Activated CD4-positive, alpha-beta memory T cell treated with anti-CD3 and anti-CD28 coated beads, Interleukin-2, amount 10 ng/mL, durations not matched to agents 7 days and 5 days (primary cell): ENCODE measurements around the gene MYH14. TPM values are rescaled to one million over a fixed set of nuclear protein-coding genes. Genes with fewer than 3 reads are reported as not detected.

Experiments used
- CTCF ChIA-PET: fragments of 350-600 bp; sonication (Branson Sonifier 250); formaldehyde crosslinking; loops from one replicate; lab custom pipeline; 2021; ENCODE audit warnings: antibody characterized with exemption, inconsistent platforms; lab: Charles Lee
- POLR2A ChIA-PET: fragments of 350-600 bp; sonication (Branson Sonifier 250); formaldehyde crosslinking; loops from one replicate; lab custom pipeline; 2021; ENCODE audit warnings: antibody characterized with exemption; lab: Charles Lee
- DNase-seq: peaks from one replicate; pipeline ENCODE4 v3.0.0-alpha.2; 2020
- H3K27ac Mint-ChIP-seq: one replicate; pipeline ENCODE4 v1.8.0; 2021; ENCODE audit warnings: mild to moderate bottlenecking, mixed read lengths
- H3K27me3 Mint-ChIP-seq: one replicate; pipeline ENCODE4 v1.8.0; 2021; ENCODE audit warnings: mixed read lengths
- H3K36me3 Mint-ChIP-seq: one replicate; pipeline ENCODE4 v1.8.0; 2021; ENCODE audit warnings: low read depth, mixed read lengths
- H3K4me1 Mint-ChIP-seq: one replicate; pipeline ENCODE4 v1.8.0; 2021; ENCODE audit warnings: mixed read lengths
- H3K4me3 Mint-ChIP-seq: one replicate; pipeline ENCODE4 v1.8.0; 2021; ENCODE audit warnings: mild to moderate bottlenecking, mixed read lengths
- H3K9me3 Mint-ChIP-seq: one replicate; pipeline ENCODE4 v1.8.0; 2021; ENCODE audit warnings: mixed read lengths
- total RNA-seq, 2 experiments: library from RNA; stranded (reverse); gene quantifications; one replicate each; pipeline ENCODE4 v1.2.3, GENCODE V29; 2021

Gene MYH14
- total RNA-seq, 2 experiments from 2014 or later, result not detected

- DNase-seq, result no peak
Measured at GRCh38 chr19:50280074-50280473, 76.7 kb downstream of the MYH14 start.

DNA sequence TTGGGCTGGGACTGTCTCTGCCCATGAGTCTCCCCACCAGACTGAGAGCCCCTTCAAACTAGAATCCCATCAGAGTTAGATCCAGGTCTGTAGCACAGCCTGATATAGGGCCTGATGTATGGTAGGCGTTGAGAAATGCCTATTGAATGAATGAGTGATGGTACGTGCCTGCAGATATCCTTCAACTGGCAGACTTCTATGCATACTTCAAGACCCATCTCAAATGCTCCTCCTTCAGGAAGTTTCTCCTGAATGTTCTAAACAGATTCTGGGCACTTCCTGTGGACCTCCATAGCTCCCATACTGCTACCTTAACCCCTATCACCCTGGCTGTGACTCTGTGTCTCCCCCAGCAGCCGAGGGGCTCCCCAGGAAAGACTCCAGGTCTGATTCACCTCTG, 77.6 kb downstream of the MYH14 start:
- ChIA-PET CTCF (no interaction called here), POLR2A (no interaction called here)
- DNase-seq, result no peak
- H3K36me3 Mint-ChIP-seq, result no peaks in the 10 kb centered on the region
- H3K9me3 Mint-ChIP-seq, result peaks cover 4% of the 10 kb centered on the region
- no peak overlapping the region for H3K27ac Mint-ChIP-seq
- no peaks in the 10 kb centered on the region for H3K4me1 Mint-ChIP-seq
- H3K4me3 Mint-ChIP-seq, result no peak overlapping the region
- H3K27me3 Mint-ChIP-seq, result peaks cover 5% of the 10 kb centered on the region

More at GRCh38 chr19:50280074-50280473, 76.7 kb downstream of the MYH14 start:
- CTCF ChIA-PET, result no interaction called here
- no peak overlapping the region for H3K27ac Mint-ChIP-seq
- H3K27me3 Mint-ChIP-seq, result peaks cover 1% of the 10 kb centered on the region
- H3K9me3 Mint-ChIP-seq, result no peaks in the 10 kb centered on the region
- POLR2A ChIA-PET, result no interaction called here
- no peaks in the 10 kb centered on the region for H3K4me1 Mint-ChIP-seq
- no peak overlapping the region for H3K4me3 Mint-ChIP-seq
- H3K36me3 Mint-ChIP-seq, result no peaks in the 10 kb centered on the region

DNA sequence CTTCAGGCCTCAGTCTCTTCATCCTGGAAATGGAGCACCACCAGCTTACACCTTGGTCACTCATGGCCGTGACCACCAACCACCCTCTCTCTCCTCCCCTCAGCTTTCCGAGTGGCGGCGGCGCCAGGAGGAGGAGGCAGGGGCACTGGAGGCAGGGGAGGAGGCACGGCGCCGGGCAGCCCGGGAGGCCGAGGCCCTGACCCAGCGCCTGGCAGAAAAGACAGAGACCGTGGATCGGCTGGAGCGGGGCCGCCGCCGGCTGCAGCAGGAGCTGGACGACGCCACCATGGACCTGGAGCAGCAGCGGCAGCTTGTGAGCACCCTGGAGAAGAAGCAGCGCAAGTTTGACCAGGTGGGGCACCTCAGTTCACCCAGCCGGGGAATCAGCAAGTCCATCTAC, 78.1 kb downstream of the MYH14 start:
- POLR2A ChIA-PET, result no interaction called here
- peaks cover 5% of the 10 kb centered on the region for H3K27me3 Mint-ChIP-seq
- no peak overlapping the region for H3K27ac Mint-ChIP-seq
- no peaks in the 10 kb centered on the region for H3K4me1 Mint-ChIP-seq
- CTCF ChIA-PET, result no interaction called here
- DNase-seq, result no peak
- no peaks in the 10 kb centered on the region for H3K36me3 Mint-ChIP-seq
- H3K4me3 Mint-ChIP-seq, result no peak overlapping the region
- H3K9me3 Mint-ChIP-seq, result peaks cover 4% of the 10 kb centered on the region

- H3K27ac Mint-ChIP-seq, result no peak overlapping the region
- peaks cover 11% of the 10 kb centered on the region for H3K9me3 Mint-ChIP-seq
- POLR2A ChIA-PET, result no interaction called here
- no peaks in the 10 kb centered on the region for H3K4me1 Mint-ChIP-seq
- H3K27me3 Mint-ChIP-seq, result peaks cover 9% of the 10 kb centered on the region
- CTCF ChIA-PET, result no interaction called here
- no peaks in the 10 kb centered on the region for H3K36me3 Mint-ChIP-seq
- H3K4me3 Mint-ChIP-seq, result no peak overlapping the region
- DNase-seq, result no peak
Measured at GRCh38 chr19:50285833-50286232, 82.4 kb downstream of the MYH14 start.

- H3K4me1 Mint-ChIP-seq, result no peaks in the 10 kb centered on the region
- no peaks in the 10 kb centered on the region for H3K36me3 Mint-ChIP-seq
- H3K4me3 Mint-ChIP-seq, result no peak overlapping the region
- peaks cover 11% of the 10 kb centered on the region for H3K9me3 Mint-ChIP-seq
- ChIA-PET CTCF (no interaction called here), POLR2A (no interaction called here)
- no peak for DNase-seq
- H3K27ac Mint-ChIP-seq, result no peak overlapping the region
- H3K27me3 Mint-ChIP-seq, result peaks cover 9% of the 10 kb centered on the region
Measured at GRCh38 chr19:50286443-50286842, 83.0 kb downstream of the MYH14 start.

GRCh38 chr19:50287331-50287730, 83.9 kb downstream of the MYH14 start:
- H3K36me3 Mint-ChIP-seq, result no peaks in the 10 kb centered on the region
- H3K4me1 Mint-ChIP-seq, result no peaks in the 10 kb centered on the region
- H3K9me3 Mint-ChIP-seq, result peaks cover 11% of the 10 kb centered on the region
- peaks cover 9% of the 10 kb centered on the region for H3K27me3 Mint-ChIP-seq
- H3K4me3 Mint-ChIP-seq, result no peak overlapping the region
- DNase-seq, result no peak
- H3K27ac Mint-ChIP-seq, result no peak overlapping the region
- ChIA-PET POLR2A (no interaction called here), CTCF (no interaction called here)

DNA sequence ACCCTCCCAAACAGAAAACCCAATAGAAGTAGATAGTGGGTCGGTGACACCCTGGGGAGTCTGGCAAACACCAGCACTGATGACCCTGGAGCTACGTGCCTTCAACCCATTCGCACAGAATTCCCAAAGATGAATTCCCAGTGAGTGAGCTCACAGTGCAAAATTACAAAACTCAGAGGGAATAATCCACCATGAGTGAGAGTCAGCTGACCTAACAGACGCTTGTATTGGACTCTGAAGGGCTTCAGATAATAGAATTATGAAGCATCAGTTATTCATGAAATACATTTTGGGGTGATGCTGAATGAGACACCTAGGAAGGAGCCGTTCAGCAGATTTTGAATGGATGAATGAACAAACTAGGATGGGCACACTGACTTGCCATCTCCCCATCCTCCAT, 85.5 kb downstream of the MYH14 start:
- Mint-ChIP-seq H3K36me3 (no peaks in the 10 kb centered on the region), H3K27me3 (peaks cover 9% of the 10 kb centered on the region), H3K4me3 (no peak overlapping the region), H3K9me3 (peaks cover 11% of the 10 kb centered on the region), H3K27ac (no peak overlapping the region), H3K4me1 (no peaks in the 10 kb centered on the region)
- POLR2A ChIA-PET, result no interaction called here
- no peak for DNase-seq
- CTCF ChIA-PET, result no interaction called here

DNA sequence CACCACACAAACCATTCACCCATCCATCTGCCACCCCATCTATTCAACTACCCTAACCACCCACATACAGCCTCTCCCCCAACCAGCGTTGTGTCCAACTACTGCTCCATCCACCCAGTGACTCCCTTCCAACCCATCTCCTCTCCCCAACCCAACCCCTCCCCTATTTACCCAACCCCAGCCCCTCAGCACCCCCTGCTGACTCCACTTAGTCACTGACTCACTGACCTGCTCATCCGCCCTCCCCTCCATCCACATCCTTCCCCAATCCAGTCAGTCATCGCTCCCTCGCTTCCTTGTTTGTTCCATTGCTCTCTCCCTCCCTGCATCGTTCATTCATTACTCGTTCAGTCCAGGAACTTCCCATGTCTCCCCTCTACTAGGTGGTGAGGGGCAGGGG, 86.6 kb downstream of the MYH14 start:
- POLR2A ChIA-PET, result no interaction called here
- H3K4me3 Mint-ChIP-seq, result no peak overlapping the region
- H3K9me3 Mint-ChIP-seq, result peaks cover 11% of the 10 kb centered on the region
- no peaks in the 10 kb centered on the region for H3K36me3 Mint-ChIP-seq
- no peak overlapping the region for H3K27ac Mint-ChIP-seq
- peaks cover 10% of the 10 kb centered on the region for H3K27me3 Mint-ChIP-seq
- CTCF ChIA-PET, result no interaction called here
- H3K4me1 Mint-ChIP-seq, result no peaks in the 10 kb centered on the region
- no peak for DNase-seq

DNA sequence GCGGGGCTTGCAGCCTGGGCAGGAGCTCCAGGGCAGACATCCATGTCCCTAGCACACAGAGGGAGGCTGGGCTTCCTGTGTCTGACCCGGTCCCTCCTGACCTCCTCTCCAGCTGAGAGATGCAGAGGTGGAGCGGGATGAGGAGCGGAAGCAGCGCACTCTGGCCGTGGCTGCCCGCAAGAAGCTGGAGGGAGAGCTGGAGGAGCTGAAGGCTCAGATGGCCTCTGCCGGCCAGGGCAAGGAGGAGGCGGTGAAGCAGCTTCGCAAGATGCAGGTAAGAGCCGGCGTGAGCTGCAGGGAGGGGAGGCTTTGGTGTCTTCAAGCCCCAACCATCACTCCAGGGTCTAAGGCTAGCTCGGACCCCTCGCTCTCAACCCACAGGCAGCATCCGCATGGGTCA, 87.4 kb downstream of the MYH14 start:
- H3K36me3 Mint-ChIP-seq, result no peaks in the 10 kb centered on the region
- no peak overlapping the region for H3K27ac Mint-ChIP-seq
- H3K27me3 Mint-ChIP-seq, result peaks cover 6% of the 10 kb centered on the region
- H3K4me3 Mint-ChIP-seq, result no peak overlapping the region
- CTCF ChIA-PET, result no interaction called here
- H3K4me1 Mint-ChIP-seq, result no peaks in the 10 kb centered on the region
- POLR2A ChIA-PET, result no interaction called here
- no peak for DNase-seq
- peaks cover 9% of the 10 kb centered on the region for H3K9me3 Mint-ChIP-seq

- DNase-seq, result no peak
- H3K4me1 Mint-ChIP-seq, result no peaks in the 10 kb centered on the region
- H3K36me3 Mint-ChIP-seq, result no peaks in the 10 kb centered on the region
- no peak overlapping the region for H3K27ac Mint-ChIP-seq
- H3K9me3 Mint-ChIP-seq, result peaks cover 5% of the 10 kb centered on the region
- ChIA-PET POLR2A (no interaction called here), CTCF (no interaction called here)
- peaks cover 5% of the 10 kb centered on the region for H3K27me3 Mint-ChIP-seq
- H3K4me3 Mint-ChIP-seq, result no peak overlapping the region
Measured at GRCh38 chr19:50292216-50292827, 88.9 kb downstream of the MYH14 start.

DNA sequence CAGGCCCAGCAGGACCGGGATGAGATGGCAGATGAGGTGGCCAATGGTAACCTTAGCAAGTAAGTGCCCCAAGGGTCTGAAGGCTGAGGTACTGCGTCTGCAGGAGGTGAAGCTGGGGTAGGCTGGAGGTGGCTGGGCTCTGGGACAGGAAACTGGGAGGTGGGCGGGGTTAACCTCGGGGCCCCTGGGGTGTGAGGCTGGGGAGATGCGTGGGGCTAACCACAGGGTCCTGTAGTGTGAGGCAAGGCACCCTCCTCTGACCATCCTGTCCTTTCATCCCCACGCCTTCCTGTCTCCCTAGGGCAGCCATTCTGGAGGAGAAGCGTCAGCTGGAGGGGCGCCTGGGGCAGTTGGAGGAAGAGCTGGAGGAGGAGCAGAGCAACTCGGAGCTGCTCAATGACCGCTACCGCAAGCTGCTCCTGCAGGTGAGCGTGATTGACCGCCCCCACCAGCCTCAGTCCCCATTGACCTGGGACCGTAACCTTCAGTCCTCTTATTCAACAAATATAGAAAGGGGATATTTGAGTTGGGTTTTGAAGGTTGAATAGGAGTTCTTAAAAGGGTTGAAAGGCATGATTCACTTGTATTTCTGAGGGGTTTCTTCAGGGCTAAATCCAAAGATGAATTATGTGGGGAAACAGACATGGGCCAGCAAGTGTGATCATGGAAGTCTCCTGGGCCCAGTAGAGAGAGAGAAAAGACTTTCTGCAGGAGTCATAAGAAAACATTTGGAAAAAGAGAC, 90.0 kb downstream of the MYH14 start:
- Mint-ChIP-seq H3K36me3 (no peaks in the 10 kb centered on the region), H3K4me3 (no peak overlapping the region), H3K9me3 (peaks cover 2% of the 10 kb centered on the region), H3K27me3 (peaks cover 5% of the 10 kb centered on the region), H3K27ac (no peak overlapping the region), H3K4me1 (no peaks in the 10 kb centered on the region)
- ChIA-PET CTCF (no interaction called here), POLR2A (no interaction called here)
- no peak for DNase-seq

DNA sequence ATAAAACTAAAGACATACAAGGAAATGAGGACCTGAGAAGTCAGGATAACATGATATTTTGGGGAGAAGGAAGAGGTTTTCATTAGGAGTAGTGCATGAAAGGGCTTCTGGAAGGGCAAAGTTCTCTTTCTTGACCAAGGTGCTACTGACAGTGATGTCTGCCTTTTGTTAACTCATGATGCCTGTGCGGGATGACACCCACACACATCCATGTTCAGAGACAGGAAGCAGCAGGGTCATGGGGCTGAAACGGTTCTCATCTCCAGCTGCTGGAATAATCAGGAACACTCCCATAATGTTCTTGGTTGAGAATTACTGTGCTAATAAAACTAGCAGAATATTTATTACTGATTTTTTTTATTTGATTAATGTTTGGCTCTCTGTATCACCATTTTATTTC, 96.6 kb downstream of the MYH14 start:
- Mint-ChIP-seq H3K4me1 (peaks cover 17% of the 10 kb centered on the region), H3K9me3 (no peaks in the 10 kb centered on the region), H3K4me3 (no peak overlapping the region), H3K27ac (no peak overlapping the region), H3K36me3 (no peaks in the 10 kb centered on the region), H3K27me3 (peaks cover 13% of the 10 kb centered on the region)
- no peak for DNase-seq
- ChIA-PET CTCF (interaction anchor here (1.5 to 1.8 kb wide), 2 partner anchors 164 to 256 kb away, joined by 3 to 4 read pairs; no protein-coding TSS in a partner anchor), POLR2A (no interaction called here)

- Mint-ChIP-seq H3K9me3 (no peaks in the 10 kb centered on the region), H3K27ac (no peak overlapping the region), H3K27me3 (peaks cover 15% of the 10 kb centered on the region), H3K4me1 (peaks cover 17% of the 10 kb centered on the region), H3K36me3 (no peaks in the 10 kb centered on the region), H3K4me3 (no peak overlapping the region)
- CTCF ChIA-PET, result interaction anchor here (0.8 to 1.8 kb wide), 3 partner anchors 42 to 255 kb away, joined by 3 to 4 read pairs (median 3); no protein-coding TSS in a partner anchor
- no peak for DNase-seq
- POLR2A ChIA-PET, result interaction anchor here (1.5 kb wide), 1 partner anchor 32 kb away, joined by 3 read pairs; no protein-coding TSS in a partner anchor
Measured at GRCh38 chr19:50300814-50301606, 97.6 kb downstream of the MYH14 start.
